Embryonic facial prominence (tissue), 1 donor: Measurements from ENCODE around the gene TRIP10.
"Not testable (repeated sequence)": the region's sequence is repeated elsewhere in the genome, so short reads cannot be mapped to it uniquely, and the experiment has no call there.

Experiments used
- DNase-seq: peaks from one replicate; pipeline ENCODE4 v3.0.0-alpha.2; 2016; ENCODE audit errors: extremely low spot score

TRIP10 gene, protein sequence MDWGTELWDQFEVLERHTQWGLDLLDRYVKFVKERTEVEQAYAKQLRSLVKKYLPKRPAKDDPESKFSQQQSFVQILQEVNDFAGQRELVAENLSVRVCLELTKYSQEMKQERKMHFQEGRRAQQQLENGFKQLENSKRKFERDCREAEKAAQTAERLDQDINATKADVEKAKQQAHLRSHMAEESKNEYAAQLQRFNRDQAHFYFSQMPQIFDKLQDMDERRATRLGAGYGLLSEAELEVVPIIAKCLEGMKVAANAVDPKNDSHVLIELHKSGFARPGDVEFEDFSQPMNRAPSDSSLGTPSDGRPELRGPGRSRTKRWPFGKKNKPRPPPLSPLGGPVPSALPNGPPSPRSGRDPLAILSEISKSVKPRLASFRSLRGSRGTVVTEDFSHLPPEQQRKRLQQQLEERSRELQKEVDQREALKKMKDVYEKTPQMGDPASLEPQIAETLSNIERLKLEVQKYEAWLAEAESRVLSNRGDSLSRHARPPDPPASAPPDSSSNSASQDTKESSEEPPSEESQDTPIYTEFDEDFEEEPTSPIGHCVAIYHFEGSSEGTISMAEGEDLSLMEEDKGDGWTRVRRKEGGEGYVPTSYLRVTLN

DNA sequence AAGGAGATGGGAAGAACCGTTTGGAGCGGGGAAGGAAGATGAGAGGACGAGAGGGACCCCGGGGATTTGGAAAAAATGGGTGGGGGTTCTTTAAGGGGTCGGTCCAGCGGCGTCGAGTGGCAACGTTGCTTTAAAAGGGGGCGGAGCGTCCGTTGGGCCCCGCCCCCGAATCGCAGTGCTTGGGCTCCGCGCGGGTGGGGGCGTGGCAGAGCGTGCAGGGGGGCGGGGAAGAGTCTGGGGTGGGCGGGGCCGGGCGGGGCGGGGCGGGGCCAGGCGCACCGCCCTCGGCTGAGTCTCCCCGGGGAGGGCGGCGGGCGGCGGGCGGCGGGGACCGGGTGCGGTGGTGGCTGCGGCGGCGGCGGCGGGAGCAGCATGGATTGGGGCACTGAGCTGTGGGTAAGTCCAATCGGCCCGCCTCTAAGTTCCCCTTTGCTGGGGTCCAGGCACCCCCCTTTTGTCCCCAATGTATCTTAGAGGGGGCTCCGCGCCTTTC is at the start of gene TRIP10:
Gene TRIP10 (plus strand): TSS at position 291 of the 493 bp plus-strand sequence. CDS start 82 bp downstream, at position 373.
- DNase-seq = peak; percentile 81

DNA sequence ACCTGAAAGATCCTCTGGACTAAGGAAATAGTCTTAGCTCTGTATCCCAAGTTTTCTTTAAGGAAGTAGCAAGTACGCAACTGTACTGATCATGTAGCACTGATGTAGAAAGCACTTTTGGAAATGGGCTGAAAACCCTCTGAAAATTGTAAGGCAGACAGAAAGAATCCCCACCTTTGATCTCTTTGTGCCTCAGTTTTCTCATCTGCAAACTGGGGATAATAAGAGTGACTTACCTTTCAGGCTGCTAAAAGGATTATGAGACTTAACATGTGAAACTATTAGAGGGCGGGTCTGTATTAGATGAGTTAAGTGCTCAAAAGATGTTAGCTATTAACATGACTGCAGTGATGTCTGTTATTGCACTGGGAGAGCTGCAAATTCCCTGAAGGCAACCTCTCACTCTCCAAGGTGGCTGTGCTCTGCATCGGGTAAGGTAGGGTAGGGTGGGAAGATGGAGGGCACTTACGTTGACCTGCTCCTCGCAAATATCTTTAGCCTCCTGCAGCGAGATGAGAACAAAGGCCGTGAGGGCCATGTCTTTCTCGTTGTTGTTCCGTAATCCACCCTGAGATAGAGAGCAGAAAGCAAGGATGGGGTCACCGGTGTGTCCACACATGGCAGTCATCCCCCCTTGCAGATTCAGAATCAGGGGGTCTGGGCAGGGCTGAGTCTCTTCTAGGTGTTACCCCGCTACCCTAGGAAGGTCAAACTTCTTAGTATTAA is 49.2 kb upstream of the TRIP10 start:
- DNase-seq = no peak

DNA sequence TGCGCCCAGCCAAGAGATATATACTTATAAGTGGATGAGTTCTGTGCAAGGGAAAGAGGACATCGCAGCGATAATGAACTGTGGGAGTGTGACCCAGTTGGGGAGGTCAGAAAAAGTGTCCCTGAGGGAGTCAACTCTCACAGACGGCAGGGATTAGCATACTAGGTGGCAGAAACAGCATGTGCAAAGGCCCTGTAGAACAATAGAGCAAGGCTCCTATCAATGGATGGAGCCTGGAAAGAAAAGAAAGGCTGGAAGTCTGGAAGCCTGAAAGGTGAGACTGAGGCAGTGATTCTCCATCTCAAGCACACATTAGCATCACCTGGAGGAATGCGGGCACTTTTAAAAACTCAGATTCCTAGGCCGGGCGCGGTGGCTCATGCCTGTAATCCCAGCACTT is 48.1 kb upstream of the TRIP10 start:
- DNase-seq = no peak

DNA sequence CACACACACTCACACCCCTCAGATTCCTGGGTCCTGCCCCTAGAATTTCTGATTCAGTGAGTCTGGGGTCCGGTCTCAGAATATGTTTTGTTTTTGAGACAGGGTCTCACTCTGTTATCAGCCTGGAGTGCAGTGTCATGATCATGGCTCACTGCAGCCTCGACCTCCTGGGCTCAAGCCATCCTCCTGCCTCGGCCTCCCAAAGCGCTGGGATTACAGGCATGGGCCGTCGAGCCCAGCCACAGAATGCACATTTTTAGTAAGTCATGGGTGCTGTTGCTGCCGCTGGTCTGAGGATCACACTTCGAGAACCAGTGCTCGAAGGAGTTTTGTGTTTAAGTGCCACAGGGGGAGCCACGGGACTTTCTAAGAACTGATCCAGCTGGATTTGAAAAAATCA is 47.5 kb upstream of the TRIP10 start:
- DNase-seq = no peak

DNA sequence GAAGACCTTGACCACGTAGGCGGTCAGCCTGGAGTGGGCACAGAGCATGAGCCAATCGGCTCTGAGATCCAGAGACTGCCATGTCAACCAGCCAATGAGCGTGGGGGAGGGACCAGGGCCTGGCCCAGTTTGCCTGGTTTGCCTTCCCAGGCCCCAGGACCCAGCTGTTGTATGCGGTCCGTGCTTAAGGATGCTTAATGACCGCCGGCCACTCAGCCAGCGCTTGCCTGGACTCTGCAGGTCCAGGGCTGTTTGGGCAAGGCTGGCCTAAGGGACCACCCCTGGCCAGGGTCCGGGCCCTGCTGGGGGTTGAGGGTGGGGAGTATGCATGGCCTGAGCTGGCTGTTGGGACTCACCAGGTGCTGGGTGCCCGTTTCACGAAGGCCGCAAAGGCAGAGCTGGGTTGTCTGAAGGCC is 46.4 kb upstream of the TRIP10 start:
- no peak for DNase-seq

DNA sequence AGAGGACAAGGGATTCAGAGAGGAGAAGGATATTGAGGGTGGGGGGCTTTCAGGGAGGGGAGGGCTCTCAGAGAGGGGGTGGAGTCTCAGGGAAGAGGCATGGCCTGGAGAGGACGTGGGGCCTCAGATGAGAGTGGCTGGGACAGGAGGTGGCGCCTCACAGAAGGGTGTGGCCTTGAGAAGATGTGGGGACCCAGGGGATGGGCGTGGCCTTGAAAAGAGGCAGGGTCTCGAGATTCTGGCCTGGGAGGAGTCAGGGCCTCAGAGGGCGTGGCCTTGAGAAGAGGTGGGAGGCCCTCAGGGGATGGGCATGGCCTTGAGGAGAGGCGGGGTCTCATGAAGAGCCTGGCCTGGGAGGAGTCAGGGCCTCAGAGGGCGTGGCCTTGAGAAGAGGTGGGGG is 45.8 kb upstream of the TRIP10 start:
- DNase-seq = no peak

DNA sequence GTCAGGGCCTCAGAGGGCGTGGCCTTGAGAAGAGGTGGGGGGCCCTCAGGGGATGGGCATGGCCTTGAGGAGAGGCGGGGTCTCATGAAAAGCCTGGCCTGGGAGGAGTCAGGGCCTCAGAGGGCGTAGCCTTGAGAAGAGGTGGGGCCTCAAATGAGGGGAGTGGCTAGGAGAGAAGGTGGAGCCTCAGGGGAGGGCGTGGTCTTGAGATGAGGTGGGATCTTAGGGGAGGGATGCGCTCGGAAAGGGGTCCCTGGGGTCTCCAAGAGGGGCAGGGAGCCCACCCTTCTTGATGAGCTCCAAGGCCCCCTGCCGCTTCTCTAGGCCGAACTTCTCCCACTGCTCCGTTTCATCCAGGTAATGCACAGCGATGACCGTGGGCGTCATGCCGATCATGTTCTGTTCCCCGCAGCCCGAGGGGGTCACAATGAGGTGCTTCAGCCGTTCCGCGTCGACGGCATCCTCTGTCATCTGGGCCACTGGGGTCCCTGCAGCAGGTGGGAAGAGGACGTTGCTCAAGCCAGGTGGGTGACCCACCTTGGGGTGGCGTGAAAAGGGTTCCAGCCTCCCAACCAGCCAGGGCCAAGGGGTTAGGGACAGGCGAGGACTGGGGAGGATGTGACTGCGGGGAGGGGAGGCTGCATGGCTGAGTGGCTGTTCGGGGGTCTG is 45.2 kb upstream of the TRIP10 start:
- no peak for DNase-seq

DNA sequence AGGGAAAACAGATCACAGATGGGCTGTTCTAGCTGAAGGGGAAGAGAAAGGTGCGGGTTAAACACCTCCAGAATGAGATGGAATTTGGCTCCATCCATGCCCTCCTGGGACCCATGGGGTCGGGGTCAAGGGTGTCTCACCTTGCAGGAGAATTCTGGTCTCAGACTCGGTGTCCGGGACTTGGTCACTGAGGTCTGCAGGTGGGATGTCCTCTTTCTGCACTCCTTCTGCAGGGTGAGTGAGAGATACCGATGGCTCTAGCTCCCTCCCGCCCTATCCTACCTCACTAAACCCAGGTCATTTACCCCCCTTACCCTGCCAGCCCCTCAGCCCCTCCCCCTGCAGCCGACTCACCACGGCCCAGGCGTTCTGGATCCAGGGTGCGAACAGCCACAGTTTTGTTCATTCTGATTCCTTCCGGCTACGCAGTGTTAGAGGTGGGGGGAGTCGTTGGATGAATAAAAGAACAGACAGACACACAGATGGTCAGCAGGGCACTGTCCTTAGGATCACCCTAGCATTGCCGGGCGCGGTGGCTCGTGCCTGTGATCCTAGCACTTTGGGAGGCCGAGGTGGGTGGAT is 43.1 kb upstream of the TRIP10 start:
- no peak for DNase-seq

DNA sequence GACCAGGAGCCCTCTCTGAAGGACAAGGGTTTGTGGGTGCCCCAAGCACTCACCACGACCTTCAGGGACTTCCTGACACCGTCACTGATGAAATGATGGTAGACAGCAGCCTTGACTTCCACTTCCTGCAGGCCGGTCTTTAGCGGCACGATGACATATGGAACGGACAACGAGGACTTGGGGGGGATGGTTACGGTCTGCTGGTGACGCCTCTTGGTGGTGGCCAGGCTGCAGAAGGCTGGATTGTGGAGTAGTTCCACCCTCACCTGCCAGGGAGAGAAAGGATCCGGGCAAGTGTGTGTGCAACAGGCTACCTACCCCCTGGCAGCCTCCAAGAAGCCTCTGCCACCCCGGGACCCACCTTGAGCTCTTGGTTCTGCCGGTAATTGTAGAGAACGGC is 42.2 kb upstream of the TRIP10 start:
- DNase-seq = no peak

DNA sequence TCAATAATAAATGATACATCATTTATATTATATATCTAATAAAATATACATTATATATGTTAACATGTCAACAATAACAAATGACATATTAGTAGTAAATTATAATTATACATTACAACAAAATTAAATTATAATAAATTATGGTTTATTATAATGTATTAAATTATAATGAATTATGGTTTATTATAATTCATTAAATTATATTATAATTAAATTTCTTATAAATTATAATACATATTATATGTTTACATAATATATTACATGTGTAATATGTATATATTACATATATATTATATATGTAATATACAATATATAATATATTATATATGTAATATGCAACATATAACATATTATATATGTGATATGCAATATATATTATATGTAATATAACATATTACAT is 39.5 kb upstream of the TRIP10 start:
- DNase-seq = no peak

DNA sequence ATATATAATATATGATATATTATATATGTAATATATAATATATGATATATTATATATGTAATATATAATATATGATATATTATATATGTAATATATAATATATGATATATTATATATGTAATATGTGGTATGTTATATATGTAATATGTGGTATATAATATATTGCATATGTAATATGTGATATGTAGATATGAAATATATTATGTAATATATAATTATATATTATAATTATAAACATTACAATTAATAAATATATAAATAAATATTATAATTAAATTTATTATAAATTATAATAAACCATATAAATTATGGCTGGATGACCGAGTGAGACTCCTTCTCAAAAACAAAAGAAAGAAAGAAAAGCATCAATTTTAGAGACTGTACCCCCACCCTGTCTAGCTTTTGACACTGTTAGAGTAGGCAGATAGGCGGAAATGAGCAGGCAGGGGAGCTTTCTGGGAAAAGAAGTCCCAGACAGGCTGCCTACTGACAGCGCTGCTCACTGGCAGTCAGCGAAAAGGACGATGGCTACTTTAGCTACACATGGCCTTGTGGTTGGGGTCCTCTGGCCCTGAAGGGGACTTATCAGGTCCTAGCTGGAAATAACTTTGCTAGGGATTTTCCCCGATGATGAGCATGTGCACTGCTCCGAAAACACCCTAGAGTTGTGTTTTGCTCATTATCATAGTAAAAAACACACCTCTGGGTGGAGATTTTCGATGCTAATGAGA is 38.7 kb upstream of the TRIP10 start:
- no peak for DNase-seq

DNA sequence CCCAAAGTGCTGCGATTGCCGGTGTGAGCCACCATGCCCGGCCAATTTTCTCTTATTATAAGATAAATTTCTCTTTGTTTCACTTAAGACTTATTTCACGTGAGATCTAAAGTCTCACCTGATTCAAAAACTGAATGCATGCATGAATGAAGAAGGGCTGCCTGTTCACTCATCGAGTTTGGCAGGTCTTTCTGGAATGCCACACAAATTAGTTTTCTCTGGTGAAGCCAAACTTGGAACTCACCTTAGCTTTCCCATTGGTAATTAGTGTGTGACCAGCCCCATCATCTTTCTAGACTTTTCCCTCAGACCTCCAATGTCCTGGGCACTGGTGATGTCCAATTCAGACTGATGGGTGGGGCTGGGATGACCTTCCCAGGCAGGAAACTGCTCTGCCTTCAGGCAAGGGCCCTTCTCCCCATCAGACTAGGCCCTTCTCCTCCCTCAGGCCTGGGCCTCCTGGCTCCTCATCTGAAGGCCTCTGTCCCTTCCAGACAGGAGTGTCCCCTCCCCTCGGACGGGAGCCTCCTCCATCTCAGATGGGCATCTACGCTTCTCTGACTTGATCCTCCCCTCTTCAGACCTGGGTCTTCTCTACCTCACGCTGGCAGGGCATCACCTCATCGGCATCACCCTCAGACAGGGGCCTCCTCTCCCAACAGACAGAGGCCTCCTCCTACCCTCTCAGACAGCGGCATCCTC is 33.4 kb upstream of the TRIP10 start:
- DNase-seq = no peak

DNA sequence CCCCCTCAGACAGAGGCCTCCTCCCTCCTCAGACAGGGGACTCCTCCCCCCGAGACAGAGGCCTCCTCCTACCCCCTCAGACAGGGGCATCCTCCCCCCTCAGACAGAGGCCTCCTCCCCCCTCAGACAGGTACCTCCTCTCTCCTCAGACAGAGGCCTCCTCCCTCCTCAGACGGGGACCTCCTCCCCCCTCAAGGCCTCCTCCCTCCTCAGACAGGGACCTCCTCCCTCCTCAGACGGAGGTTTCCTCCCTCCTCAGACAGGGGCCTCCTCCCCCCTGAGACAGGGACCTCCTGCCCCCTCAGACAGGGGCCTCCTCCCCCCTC is 32.9 kb upstream of the TRIP10 start:
- DNase-seq = no peak

DNA sequence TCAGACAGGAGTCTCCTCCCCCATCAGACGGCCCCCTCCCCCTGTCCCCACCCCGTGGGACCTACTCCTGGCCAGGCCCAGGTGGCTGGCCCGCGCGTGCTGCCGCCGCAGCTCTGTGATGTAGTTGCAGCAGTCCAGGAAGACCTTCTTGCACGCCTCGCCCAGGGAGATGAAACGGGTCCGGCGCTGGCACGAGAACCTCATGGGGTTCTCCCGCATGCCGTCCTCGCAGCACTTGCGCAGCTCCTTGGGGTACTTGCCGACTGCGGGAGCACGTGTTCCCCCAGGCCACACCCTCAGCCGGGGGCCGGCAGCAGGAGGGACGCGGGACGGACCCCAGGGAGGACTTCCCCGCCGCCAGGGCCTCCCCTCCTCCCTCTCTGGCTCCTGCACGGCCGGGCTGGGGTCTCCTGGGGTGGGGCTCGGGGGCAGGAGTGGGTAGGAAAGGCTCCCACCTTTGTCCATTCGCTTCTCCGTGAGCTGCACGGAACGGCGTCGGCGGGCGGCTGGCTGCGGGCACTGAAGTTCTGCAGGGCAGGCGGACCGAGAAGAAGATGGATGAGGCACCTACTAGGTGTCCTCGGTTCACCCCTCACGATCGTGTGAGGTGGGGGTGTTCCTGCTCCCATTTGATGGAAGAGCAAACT is 32.3 kb upstream of the TRIP10 start:
- no peak for DNase-seq

DNA sequence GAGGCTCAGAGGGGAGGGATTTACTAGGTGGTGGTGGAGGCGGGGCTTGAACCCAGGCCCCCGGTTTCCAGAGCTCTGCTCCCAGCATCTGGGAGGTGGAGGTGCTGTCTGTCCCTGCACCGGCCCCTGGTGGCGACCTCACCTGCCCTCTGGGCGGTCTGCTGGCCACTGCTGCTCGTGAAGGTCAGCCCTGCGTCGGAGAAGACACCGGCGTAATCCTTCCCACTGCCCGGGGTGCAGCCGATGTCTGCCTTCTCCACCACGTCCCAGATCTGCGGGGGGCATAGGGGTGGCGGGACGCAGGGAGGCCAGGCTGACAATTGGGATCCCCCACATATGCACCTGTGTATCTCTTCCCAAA is 31.8 kb upstream of the TRIP10 start:
- no peak for DNase-seq

DNA sequence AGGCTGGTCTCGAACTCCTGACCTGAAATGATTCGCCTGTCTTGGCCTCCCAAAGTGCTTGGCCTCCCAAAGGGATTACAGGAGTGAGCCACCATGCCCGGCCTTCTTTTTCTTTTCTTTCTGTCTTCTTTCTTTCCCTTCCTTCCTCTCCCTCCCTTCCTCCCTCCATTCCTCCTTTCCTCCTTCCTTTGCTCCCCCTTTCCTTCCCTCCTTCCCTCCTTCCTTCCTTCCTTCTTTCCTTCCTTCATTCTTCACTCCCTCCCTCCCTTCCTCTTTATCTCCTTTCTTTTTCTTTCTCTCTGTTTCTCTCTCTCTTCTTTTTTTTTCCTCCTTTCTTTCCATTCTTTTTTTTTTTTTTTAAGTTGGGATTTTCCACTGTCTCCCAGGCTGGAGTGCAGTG is 31.1 kb upstream of the TRIP10 start:
- no peak for DNase-seq

DNA sequence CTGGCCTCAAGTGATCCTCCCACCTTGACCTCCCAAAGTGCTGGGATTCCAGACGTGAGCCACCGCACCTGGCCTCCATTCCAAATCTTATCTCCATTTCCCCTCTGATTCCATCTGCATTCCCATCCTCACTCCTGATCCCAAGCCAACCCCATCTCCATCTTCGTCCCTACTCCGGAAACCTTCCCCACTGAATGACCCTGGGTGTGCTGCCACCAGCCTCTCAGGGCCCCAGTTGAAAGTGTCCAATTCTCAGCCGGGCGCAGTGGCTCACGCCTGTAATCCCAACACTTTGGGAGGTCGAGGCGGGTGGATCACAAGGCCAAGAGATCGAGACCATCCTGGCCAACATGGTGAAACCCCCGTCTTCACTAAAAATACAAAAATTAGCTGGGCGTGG is 30.6 kb upstream of the TRIP10 start:
- DNase-seq = not testable (repeated sequence)

DNA sequence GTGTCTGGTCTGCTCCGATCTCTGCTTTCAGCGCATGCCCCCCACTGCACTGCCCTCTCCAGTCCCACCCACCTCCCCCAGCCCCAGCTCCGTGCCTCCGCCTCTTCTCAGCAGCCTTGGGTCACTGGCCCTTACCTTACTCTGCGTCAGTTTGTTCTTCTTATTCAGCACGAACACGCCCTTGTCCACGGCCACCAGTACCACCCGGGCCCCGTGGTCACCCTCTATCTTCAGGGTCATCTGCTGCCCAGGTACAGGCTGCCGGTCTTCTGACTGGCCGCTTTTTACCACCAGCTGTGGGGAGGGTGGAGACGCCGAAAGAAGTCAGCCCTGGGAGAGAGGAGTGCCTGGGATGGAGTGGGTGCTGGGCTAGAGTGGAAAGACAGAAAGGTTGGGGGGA is 29.9 kb upstream of the TRIP10 start:
- no peak for DNase-seq

DNA sequence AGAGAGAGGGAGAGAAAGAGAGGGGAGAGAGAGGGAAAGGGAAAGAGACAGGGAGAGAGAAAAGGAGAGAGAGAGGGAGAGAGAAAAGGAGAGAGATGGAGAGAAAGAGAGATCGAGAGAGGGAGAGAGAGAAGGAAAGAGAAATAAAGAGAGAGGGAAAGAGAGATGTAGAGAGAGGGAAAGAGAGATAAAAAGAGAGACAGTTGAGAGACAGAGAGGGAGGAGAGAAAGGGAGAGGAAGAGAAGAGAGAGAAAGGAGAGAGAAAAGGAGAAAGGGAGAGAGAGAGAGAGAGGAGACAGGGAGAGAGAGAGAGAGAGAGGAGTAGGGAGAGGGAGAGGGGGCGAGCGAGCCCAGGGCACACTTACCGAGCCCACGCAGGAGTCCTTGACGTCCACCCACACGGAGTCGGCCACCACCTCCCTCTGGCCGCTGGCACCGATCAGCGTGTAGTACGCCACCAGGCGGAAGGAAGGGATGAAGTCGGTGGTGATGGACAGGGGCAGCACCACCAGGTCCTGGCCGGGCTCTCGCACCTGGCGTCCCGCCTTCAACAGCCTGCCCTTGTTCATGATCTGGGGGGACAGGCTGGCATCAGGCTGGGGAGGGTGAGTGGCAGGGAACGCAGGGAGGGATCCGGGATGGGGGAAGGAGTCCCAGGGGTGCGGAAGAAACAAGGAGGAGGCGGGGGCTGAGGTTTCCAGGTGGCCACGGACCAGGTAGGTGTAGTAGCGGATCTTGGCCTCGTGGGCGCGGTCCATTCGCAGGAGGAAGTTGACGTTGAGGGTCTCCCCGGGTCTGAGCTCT is 29.0 kb upstream of the TRIP10 start:
- DNase-seq = no peak

DNA sequence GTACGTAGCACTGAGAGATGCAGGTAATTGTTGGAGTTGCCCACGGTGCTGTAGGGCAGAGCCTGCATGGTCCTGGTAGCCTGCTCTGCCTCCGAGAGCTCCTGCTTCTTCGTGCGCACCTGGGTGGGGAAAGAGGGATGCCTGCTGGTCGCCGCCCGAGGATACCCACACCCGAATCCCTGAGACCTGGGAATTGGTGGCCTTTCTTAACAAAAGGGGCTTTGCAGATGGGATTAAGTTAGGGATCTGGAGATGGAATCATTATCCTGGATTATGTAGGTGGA is 28.5 kb upstream of the TRIP10 start:
- DNase-seq = no peak
